CD4-positive, alpha-beta T cell treated with Interleukin-12 subunit alpha and Interleukin-12 subunit beta, for 1 hour (primary cell): ENCODE measurements around the gene PXT1.
"Not testable (repeated sequence)": the region's sequence is repeated elsewhere in the genome, so short reads cannot be mapped to it uniquely, and the experiment has no call there.

ENCODE experiments used
- DNase-seq: peaks from one replicate; pipeline ENCODE4 v3.0.0-alpha.2; 2020

Gene PXT1

GRCh38 chr6:36442671-36443470, at the start of gene PXT1, which contains the start of gene KCTD20:
PXT1 (minus strand) TSS chr6:36442854; CDS start chr6:36426082, 16,772 bp downstream.
KCTD20 (plus strand) TSS chr6:36443000; CDS start chr6:36470098, 27,098 bp downstream.
- DNase-seq = peak; percentile 87

- no peak for DNase-seq
Observed at GRCh38 chr6:36492092-36492491, 49.4 kb upstream of the PXT1 start.

- no peak for DNase-seq
Observed at GRCh38 chr6:36491378-36491965, 48.8 kb upstream of the PXT1 start.

GRCh38 chr6:36489426-36489825, 46.8 kb upstream of the PXT1 start:
- DNase-seq = no peak

GRCh38 chr6:36488221-36488620, 45.6 kb upstream of the PXT1 start:
- no peak for DNase-seq

GRCh38 chr6:36487698-36488097, 45.0 kb upstream of the PXT1 start:
- DNase-seq = no peak

- DNase-seq = no peak
Observed at GRCh38 chr6:36484736-36485135, 42.1 kb upstream of the PXT1 start.

GRCh38 chr6:36483326-36483725, 40.7 kb upstream of the PXT1 start:
- DNase-seq = not testable (repeated sequence)

GRCh38 chr6:36479256-36479655, 36.6 kb upstream of the PXT1 start:
- DNase-seq = no peak

GRCh38 chr6:36478051-36478526, 35.4 kb upstream of the PXT1 start:
- DNase-seq = no peak

GRCh38 chr6:36469946-36470345, 27.3 kb upstream of the PXT1 start:
- no peak for DNase-seq

- no peak for DNase-seq
Observed at GRCh38 chr6:36469148-36469661, 26.6 kb upstream of the PXT1 start.

GRCh38 chr6:36467625-36468024, 25.0 kb upstream of the PXT1 start:
- DNase-seq = no peak

GRCh38 chr6:36464233-36464632, 21.6 kb upstream of the PXT1 start:
- DNase-seq = no peak

GRCh38 chr6:36463676-36464075, 21.0 kb upstream of the PXT1 start:
- no peak for DNase-seq

GRCh38 chr6:36461646-36462045, 19.0 kb upstream of the PXT1 start:
- no peak for DNase-seq

- DNase-seq = no peak
Observed at GRCh38 chr6:36460916-36461315, 18.3 kb upstream of the PXT1 start.

GRCh38 chr6:36459501-36459900, 16.8 kb upstream of the PXT1 start:
- no peak for DNase-seq

- no peak for DNase-seq
Observed at GRCh38 chr6:36455486-36456027, 12.9 kb upstream of the PXT1 start.

- not testable (repeated sequence) for DNase-seq
Observed at GRCh38 chr6:36452897-36453296, 10.2 kb upstream of the PXT1 start.

GRCh38 chr6:36449173-36449572, 6.5 kb upstream of the PXT1 start:
- not testable (repeated sequence) for DNase-seq

GRCh38 chr6:36445621-36446020, 3.0 kb upstream of the PXT1 start:
- DNase-seq = no peak

GRCh38 chr6:36444470-36444869, 1.8 kb upstream of the PXT1 start:
- no peak for DNase-seq
